ENCODE results near the gene TMEM138.
"Not testable (repeated sequence)": the region's sequence is repeated elsewhere in the genome, so short reads cannot be mapped to it uniquely, and the experiment has no call there.

The TMEM138 gene

DNA sequence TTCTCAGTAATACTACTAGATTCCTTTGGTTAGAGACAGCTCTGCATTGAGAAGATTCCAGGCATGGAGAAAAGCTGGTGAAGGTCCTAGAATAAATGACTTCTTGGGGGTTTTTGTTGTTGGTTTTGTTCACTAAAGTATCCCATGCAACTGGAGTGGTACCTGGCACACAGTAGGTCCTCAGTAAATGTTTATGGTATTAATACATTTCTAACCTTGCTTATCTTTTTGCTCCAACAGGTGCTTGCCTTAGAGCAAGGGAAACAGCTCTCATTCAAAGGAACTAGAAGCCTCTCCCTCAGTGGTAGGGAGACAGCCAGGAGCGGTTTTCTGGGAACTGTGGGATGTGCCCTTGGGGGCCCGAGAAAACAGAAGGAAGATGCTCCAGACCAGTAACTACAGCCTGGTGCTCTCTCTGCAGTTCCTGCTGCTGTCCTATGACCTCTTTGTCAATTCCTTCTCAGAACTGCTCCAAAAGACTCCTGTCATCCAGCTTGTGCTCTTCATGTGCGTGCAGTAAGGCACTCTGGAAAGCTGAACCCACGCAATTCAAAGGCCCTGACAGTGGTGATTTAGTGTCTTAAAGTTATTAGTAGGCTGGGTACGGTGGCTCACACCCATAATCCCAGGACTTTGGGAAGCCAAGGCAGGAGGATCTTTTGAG, 2.0 kb downstream of the TMEM138 start:
- no peak for DNase-seq (ENCODE audit: low spot score)

DNA sequence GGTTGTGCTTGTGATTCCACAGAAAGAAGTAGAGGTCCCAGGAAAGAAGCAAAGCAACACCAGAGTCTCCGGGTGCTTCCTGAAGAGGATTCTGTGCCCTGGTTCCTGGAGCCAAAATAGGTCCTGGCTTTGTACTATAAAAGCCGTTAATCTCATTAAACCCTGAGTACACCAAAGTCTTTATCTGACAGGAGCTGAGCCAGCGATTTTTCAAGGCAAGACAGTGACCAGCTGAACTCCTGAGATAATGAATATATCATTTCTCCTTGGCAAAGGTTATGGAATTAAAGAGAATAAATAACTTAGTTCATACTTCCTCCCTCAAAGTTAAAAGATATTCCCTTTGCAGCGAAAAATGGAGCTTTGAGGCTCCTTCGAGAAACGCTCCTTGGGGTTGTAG, 5.2 kb downstream of the TMEM138 start:
- DNase-seq (ENCODE audit: low spot score) = no peak

- DNase-seq (ENCODE audit: low spot score) = no peak
These were observed 6.5 kb downstream of the TMEM138 start for GRCh38 chr11:61368646-61369045.

DNA sequence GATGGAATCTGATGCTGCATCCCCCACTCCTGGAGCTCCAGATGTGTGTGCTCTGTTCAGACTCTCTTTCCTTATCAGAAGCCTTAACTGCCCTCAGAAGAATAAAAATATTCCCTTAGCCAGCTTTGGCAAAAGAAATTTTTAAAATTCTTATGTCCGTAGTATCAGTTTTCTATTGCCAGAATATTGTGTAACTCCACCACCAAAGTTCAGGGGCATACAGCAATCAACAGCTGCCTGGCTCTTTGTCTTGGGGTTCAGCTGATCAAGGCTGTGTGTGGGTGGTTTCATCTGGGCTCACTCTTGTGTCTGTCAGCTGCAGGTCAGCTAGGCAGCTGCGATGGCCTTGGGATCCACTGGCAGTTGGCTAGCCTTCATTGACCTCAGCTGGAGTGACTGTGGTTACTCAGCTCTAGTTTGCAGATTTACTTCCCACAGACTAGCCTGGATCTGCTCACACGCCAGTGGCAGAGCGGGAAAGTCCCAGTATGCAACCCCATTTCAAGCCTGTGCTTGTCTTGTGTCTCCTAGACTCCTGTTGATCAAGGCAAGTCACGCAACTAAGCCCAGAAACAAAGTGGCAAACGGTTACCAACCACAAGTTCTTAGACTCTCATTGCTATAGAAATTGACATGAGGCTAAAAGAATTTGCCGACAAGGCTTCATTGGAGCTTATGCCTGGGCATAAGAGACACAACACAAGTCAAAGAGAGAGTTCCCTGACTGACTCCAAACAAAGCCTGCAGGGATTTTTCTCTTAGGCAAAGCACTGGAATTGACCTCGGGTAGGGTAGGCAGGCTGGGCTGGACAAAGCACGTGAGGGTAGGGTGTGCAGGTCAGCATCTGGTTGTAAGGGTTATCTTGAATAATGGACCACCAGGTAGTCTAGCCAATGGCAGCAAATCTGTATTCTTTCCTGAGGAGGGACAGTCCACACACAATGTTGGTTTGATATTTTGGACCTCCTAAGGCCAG, 7.5 kb downstream of the TMEM138 start:
- no peak for DNase-seq (ENCODE audit: low spot score)

DNA sequence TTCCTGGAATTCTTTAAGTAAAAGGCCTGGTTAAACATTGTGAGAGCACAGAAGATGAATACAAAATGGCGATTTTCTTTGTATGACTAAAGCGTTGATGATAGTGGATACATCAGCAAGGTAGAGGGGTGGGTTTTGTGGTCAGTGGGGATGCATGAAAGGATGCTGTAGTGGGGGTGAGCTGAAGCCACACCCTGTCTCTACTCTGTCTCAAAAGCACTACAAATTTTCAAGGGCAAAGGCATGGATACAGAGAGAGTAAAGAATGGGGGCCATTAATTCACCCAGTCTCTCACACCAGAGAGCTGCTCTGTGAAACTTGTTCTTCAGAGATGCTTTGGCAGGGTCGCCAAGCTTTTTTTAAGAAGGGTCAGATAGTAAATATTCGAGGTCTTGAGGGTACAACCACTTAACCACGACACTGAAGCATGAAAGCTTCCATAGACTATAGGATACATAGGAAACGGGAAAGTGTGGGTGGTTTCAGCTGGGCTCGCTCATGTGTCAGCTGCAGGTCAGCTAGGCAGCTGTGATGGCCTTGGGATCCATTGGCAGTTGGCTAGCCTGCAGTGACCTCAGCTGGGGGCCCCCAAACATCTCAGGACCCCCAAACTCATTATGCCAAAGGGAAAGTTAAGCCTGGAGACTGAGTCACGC, 8.3 kb downstream of the TMEM138 start:
- no peak for DNase-seq (ENCODE audit: low spot score)

DNA sequence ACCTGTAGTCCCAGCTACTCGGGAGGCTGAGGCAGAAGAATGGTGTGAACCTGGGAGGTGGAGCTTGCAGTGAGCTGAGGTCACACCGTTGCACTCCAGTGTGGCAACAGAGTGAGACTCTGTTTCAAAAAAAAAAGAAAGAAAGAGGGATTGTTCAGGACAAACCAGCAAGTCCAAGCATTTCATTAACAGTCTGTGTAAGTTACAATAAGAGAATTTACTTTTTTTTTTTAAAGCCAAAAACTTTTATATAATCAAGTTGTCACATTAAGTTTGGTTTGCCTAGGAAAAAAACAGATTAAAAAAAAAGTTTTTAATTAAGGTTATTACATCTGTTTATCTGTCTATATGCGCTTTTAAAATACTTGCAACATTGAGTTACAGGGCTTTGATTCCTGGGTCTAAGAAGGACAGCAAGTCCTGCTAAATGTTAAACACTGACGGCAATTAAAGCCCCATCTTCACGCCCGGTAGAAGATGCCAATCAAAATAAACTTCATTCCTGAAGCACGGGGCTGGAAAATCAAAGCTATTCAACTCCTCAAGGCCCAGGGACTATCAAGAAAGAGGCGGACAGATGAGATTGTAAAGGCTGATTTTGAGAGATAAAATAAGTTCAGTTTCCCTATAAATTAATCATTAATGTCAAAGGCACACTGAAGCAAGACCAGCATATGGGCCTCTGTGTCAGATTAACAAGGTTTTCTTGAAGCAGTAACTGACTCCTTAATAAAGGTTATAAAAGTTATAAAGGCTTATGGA, 10.7 kb downstream of the TMEM138 start:
- DNase-seq (ENCODE audit: low spot score) = no peak

GRCh38 chr11:61375761-61376108, 13.6 kb downstream of the TMEM138 start:
- no peak for DNase-seq (ENCODE audit: low spot score)

DNA sequence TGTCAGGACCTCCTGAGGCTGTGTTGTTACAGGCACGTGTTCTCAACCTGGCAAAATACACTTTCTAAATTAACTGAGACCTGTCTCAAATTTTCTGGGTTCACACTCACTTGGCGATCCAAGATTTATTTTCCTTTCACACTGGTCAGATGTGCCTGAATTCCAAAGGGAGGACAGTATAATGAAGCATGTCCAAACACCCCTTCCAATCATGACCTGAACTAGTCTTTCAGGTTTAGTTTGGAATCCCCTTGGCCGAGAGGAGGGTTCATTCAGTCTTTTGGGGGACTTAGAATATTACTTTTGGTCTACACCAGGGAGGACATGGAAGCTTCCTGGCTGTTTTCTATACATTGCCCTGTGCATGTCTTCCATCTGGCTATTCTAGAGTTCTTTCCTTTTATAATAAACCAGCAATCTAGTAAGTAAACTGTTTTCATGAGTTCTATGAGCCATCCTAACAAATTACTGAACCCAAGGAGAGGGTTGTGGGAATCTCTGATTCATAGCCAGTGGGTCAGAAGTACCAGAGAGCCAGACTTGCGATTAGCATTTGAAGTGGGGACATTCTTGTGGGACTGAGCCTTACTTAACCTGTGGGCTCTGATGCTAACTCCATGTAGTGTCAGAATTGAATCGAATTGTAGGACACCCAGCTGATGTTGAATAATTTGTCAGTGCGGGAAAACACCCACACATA, 15.4 kb downstream of the TMEM138 start:
- DNase-seq (ENCODE audit: low spot score) = no peak

DNA sequence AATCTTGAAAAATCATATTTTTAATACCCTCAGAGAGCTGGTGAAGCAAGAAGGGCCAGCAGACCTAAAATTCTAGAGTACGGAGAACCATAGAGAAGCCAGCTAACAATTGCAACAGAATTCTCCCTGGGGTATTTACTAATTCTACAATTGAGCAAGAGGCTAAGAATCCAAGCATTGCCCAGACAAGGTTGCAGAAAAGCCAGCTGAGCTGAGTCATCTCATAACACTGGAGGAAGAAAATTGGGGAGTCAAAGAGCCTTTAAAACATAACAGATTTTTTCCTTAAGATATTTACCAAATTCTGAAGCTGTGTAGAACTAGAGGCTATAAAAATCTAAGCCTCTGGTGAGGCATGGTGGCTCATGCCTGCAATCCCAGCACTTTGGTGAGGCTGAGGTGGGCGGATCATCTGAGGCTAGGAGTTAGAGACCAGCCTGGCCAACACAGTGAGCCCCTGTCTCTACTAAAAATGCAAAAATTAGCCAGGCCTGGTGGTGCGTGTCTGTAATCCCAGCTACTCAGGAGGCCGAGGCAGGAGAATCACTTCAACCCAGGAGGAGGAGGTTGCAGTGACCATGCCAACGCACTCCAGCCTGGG, 16.6 kb downstream of the TMEM138 start:
- no peak for DNase-seq (ENCODE audit: low spot score)

GRCh38 chr11:61380884-61381283, 18.7 kb downstream of the TMEM138 start:
- no peak for DNase-seq (ENCODE audit: low spot score)

DNA sequence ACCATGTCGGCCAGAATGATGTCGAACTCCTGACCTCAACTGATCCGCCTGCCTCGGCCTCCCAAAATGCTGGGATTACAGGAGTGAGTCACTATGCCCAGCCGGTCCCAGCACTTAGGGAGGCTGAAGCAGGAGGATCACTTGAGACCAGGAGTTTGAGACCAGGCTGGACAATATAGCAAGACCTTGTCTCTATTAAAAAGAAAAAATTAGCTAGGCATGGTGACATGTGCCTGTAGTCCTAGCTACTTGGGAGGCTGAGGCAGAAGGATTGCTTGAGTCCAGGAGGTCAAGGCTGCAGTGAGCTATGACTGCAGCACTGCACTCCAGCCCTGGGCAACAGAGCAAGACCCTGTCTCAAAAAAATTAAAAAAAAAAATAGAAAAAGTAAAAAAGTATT, 21.7 kb downstream of the TMEM138 start:
- DNase-seq (ENCODE audit: low spot score) = not testable (repeated sequence)

- DNase-seq (ENCODE audit: low spot score) = no peak
These were observed 22.4 kb downstream of the TMEM138 start for GRCh38 chr11:61384271-61385242.

- DNase-seq (ENCODE audit: low spot score) = no peak
These were observed 28.0 kb downstream of the TMEM138 start for GRCh38 chr11:61390161-61390560.

GRCh38 chr11:61392981-61393595, 30.9 kb downstream of the TMEM138 start:
- DNase-seq (ENCODE audit: low spot score) = peak; percentile 25

- no peak for DNase-seq (ENCODE audit: low spot score)
These were observed 39.0 kb downstream of the TMEM138 start for GRCh38 chr11:61401173-61401572.

DNA sequence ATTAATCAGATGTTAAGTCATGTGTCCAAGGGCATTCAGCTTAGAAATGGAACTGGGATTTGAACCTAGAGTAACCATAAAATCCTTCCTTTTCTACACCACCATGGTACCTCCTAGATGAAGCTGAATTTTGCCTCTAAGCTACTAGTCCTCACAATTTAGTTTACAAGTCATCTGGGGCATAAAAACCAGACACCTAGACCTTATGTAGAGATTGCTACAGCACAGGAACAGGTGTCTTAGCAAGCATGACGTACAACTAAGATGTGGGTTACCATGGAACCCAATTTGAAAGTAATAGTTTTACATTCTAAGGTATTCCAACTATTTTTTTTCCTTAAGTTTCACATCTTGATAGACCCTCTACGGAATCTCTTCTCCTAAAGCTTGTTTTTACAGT, 39.4 kb downstream of the TMEM138 start:
- DNase-seq (ENCODE audit: low spot score) = no peak

DNA sequence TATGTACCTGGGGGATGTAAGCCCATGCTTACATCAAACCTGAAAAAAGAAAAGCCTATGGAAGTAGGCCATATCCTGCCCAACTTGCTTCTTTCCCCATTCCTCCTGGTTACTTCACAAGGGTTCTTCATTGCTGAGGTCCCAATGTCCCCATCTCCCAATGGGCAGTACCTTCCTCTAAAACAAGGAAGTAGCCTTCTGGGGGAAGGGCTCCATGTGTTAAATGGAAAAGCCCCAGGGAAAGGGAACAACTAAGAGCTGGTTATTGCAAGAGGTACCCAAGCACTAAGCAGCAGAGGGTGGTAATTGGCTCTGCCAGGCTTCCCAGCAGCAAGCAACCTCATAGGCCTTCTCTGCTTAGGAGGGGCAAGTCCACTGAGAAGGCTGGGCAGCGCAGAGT, 41.5 kb downstream of the TMEM138 start:
- DNase-seq (ENCODE audit: low spot score) = no peak

GRCh38 chr11:61404103-61404502, 41.9 kb downstream of the TMEM138 start:
- no peak for DNase-seq (ENCODE audit: low spot score)

DNA sequence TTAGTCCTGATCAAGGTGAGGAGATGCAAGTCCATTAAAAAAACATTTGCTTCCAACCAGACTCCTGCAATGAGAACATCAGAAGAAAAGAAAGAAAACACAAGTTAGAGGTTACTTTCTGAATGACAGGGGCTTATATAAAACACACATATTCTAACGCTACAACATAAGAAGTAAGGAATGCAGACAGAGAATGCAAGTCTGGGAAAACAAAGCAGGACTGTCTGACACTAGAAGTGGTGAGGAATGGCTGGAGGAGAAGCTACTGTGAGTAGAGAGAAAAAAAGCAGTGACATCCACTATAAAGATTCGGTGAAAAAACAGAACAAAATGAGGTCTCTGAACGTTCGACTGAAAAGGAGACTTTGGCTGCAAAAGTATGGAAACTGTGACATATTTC, 42.5 kb downstream of the TMEM138 start:
- DNase-seq (ENCODE audit: low spot score) = no peak
